CD14-positive monocyte (primary cell): ENCODE measurements around the gene MIPOL1. TPM values are rescaled to one million over a fixed set of nuclear protein-coding genes. Genes with fewer than 3 reads are reported as not detected.

Experiments used
- DNase-seq, 3 donors: peaks; one replicate each; pipeline ENCODE4 v3.0.0-alpha.2; 2011 to 2022
- H2AFZ ChIP-seq: 2 replicates; pipeline ENCODE4 v1.6.0; 2012; ENCODE audit warnings: mild to moderate bottlenecking, low read depth, low read length, inconsistent platforms; ENCODE audit not compliant: insufficient read depth, poor library complexity, severe bottlenecking
- H3K27ac ChIP-seq, 2 donors: 1 replicate in 1 of 2; 2 replicates in 1 of 2; pipeline ENCODE4 v1.5.1; 2012 to 2013; ENCODE audit warnings: low read length in 2 of 2, control low read depth in 1 of 2, inconsistent platforms in 1 of 2, low read depth in 1 of 2, mild to moderate bottlenecking in 1 of 2
- H3K27me3 ChIP-seq, 2 donors: one replicate each; pipeline versions ENCODE4 v1.6.0 to v1.6.1; 2011 to 2013; ENCODE audit warnings: low read length in 2 of 2; ENCODE audit not compliant: control insufficient read depth in 2 of 2, insufficient read depth in 2 of 2
- H3K36me3 ChIP-seq, 2 donors: replicated peaks in 1 of 2; 1 replicate in 1 of 2; 2 replicates in 1 of 2; pipeline versions ENCODE4 v1.5.1 to v1.6.1; 2012 to 2013; ENCODE audit warnings: low read length in 2 of 2, control low read depth in 1 of 2, inconsistent platforms in 1 of 2, mild to moderate bottlenecking in 1 of 2; ENCODE audit not compliant: insufficient read depth in 2 of 2, control insufficient read depth in 1 of 2
- H3K4me1 ChIP-seq, 2 donors: 1 replicate in 1 of 2; 2 replicates in 1 of 2; pipeline versions ENCODE4 v1.5.1 to v1.6.1; 2012 to 2013; ENCODE audit warnings: low read length in 2 of 2, control low read depth in 1 of 2, inconsistent platforms in 1 of 2, mild to moderate bottlenecking in 1 of 2, moderate library complexity in 1 of 2; ENCODE audit not compliant: insufficient read depth in 2 of 2, control insufficient read depth in 1 of 2
- H3K4me2 ChIP-seq: replicated peaks from 2 replicates; pipeline ENCODE3; 2012; ENCODE audit warnings: low read length, moderate library complexity, mild to moderate bottlenecking; ENCODE audit not compliant: poor library complexity, severe bottlenecking; ENCODE audit errors: extremely low read depth
- H3K4me3 ChIP-seq, 3 experiments: fragments of 200-600 bp in 1 of 3; sonication (generic) in 1 of 3; replicated peaks in 1 of 3; 1 replicate in 2 of 3; 2 replicates in 1 of 3; pipeline ENCODE4 v1.5.1; 2011 to 2013; ENCODE audit warnings: low read length in 3 of 3, mild to moderate bottlenecking in 3 of 3, control low read depth in 2 of 3, low read depth in 2 of 3, inconsistent platforms in 1 of 3, moderate library complexity in 1 of 3
- H3K79me2 ChIP-seq: 2 replicates; pipeline ENCODE4 v1.6.0; 2012; ENCODE audit warnings: mild to moderate bottlenecking, control low read depth, inconsistent platforms, low read length, moderate library complexity; ENCODE audit not compliant: insufficient read depth
- H3K9ac ChIP-seq: 2 replicates; pipeline ENCODE4 v1.6.0; 2017; ENCODE audit warnings: low read length, mild to moderate bottlenecking; ENCODE audit not compliant: insufficient read depth, poor library complexity, severe bottlenecking
- H3K9me3 ChIP-seq, 2 donors: replicated peaks in 1 of 2; 1 replicate in 1 of 2; 2 replicates in 1 of 2; pipeline versions ENCODE4 v1.5.1 to v1.6.1; 2012 to 2013; ENCODE audit warnings: low read length in 2 of 2, control low read depth in 1 of 2; ENCODE audit not compliant: control insufficient read depth in 1 of 2, insufficient read depth in 1 of 2
- H4K20me1 ChIP-seq: 2 replicates; pipeline ENCODE4 v1.6.0; 2012; ENCODE audit warnings: mild to moderate bottlenecking, low read length, control low read depth, moderate library complexity; ENCODE audit not compliant: insufficient read depth
- H3K27ac Mint-ChIP-seq, 7 donors: one replicate each; pipeline ENCODE4 v1.8.0; 2020; ENCODE audit warnings: mild to moderate bottlenecking in 7 of 7, mixed read lengths in 7 of 7, moderate library complexity in 6 of 7, inconsistent platforms in 2 of 7
- H3K27me3 Mint-ChIP-seq, 3 donors: one replicate each; pipeline ENCODE4 v1.8.0; 2021 to 2022; ENCODE audit warnings: low read depth in 3 of 3, mild to moderate bottlenecking in 3 of 3, mixed read lengths in 3 of 3, moderate library complexity in 3 of 3, inconsistent platforms in 1 of 3
- H3K36me3 Mint-ChIP-seq, 2 donors: one replicate each; pipeline ENCODE4 v1.8.0; 2020; ENCODE audit warnings: mixed read lengths in 2 of 2, inconsistent platforms in 1 of 2, mild to moderate bottlenecking in 1 of 2
- H3K4me1 Mint-ChIP-seq: one replicate; pipeline ENCODE4 v1.8.0; 2020; ENCODE audit warnings: mild to moderate bottlenecking, mixed read lengths
- H3K4me3 Mint-ChIP-seq, 2 donors: one replicate each; pipeline ENCODE4 v1.8.0; 2020; ENCODE audit warnings: mild to moderate bottlenecking in 2 of 2, mixed read lengths in 2 of 2, moderate library complexity in 1 of 2
- H3K9me3 Mint-ChIP-seq, 7 donors: one replicate each; pipeline ENCODE4 v1.8.0; 2020 to 2022; ENCODE audit warnings: mixed read lengths in 7 of 7, mild to moderate bottlenecking in 6 of 7, moderate library complexity in 6 of 7, inconsistent platforms in 2 of 7
- CTCF ChIP-seq: fragments of 200-600 bp; IDR thresholded peaks from one replicate; pipeline ENCODE4 v1.8.0; 2022; ENCODE audit warnings: antibody characterized with exemption, mild to moderate bottlenecking
- WGBS: methylation state at CpG from one replicate; pipeline ENCODE4 v1.1.5; 2013; ENCODE audit warnings: missing lambda C conversion rate; ENCODE audit not compliant: insufficient coverage; 5-methylcytosine and 5-hydroxymethylcytosine counted together
- intact Hi-C, 2 donors: fragments of 100-400 bp; cut with micrococcal nuclease; formaldehyde crosslinking; loops; one replicate each; pipeline versions ENCODE4 v1.15.0 to v1.15.1; 2023
- polyA plus RNA-seq, 3 donors: library from polyadenylated mRNA; depleted of rRNA in 1 of 3; unstranded in 2 of 3; stranded (reverse) in 1 of 3; fragments of 300-500 nt in 2 of 3; fragments of >200 nt in 1 of 3; fragmentation: Illumina TruSeq in 2 of 3; gene quantifications; 1 replicate in 2 of 3; 2 replicates in 1 of 3; pipeline ENCODE4 v1.2.3, GENCODE V29; 2012 to 2021

The MIPOL1 gene
- polyA plus RNA-seq, 3 donors, result not detected

- H4K20me1 ChIP-seq, result no peaks in the 10 kb centered on the region
- Mint-ChIP-seq H3K27ac (no peak overlapping the region), H3K27me3 (peaks cover 3 to 5% (median 3%) of the 10 kb centered on the region in 3 donors), H3K4me3 (no peak overlapping the region), H3K36me3 (no peaks in the 10 kb centered on the region), H3K9me3 (peaks cover 0 to 3% (median 0%) of the 10 kb centered on the region in 7 donors), H3K4me1 (no peaks in the 10 kb centered on the region)
- intact Hi-C loops, result no loop called here
- H3K9ac ChIP-seq, result no peak overlapping the region
- no peaks in the 10 kb centered on the region for H3K4me1 ChIP-seq
- 67% methylated on average over 1 of the region's 2 CpGs for WGBS
- H3K9me3 ChIP-seq, result no peaks in the 10 kb centered on the region
- no peak overlapping the region for H3K4me3 ChIP-seq
- H3K4me2 ChIP-seq, result no peak overlapping the region
- no peaks in the 10 kb centered on the region for H3K79me2 ChIP-seq
- no peaks in the 10 kb centered on the region for H3K27me3 ChIP-seq
- H3K27ac ChIP-seq, result no peak overlapping the region
- H3K36me3 ChIP-seq, result no peaks in the 10 kb centered on the region
- no peak for TF ChIP-seq CTCF
- H2AFZ ChIP-seq, result no peak overlapping the region
- DNase-seq, result no peak
These were observed 365.5 kb downstream of the MIPOL1 start for GRCh38 chr14:37563189-37563588.

- no peak overlapping the region for H3K4me3 Mint-ChIP-seq
- no peak overlapping the region for H2AFZ ChIP-seq
These were observed 367.8 kb downstream of the MIPOL1 start for GRCh38 chr14:37565550-37565949.

More at GRCh38 chr14:37565550-37565949, 367.8 kb downstream of the MIPOL1 start:
- no peak overlapping the region for H3K27ac Mint-ChIP-seq
- no peak overlapping the region for H3K9ac ChIP-seq
- no peaks in the 10 kb centered on the region for H3K4me1 Mint-ChIP-seq
- TF ChIP-seq CTCF, result no peak
- no peaks in the 10 kb centered on the region for H3K4me1 ChIP-seq
- peaks cover 0 to 1% (median 0%) of the 10 kb centered on the region in 7 donors for H3K9me3 Mint-ChIP-seq
- WGBS, result no CpG with 5 or more reads among the region's 1 CpG
- peaks cover 2 to 10% (median 2%) of the 10 kb centered on the region in 3 donors for H3K27me3 Mint-ChIP-seq
- H3K27me3 ChIP-seq, result no peaks in the 10 kb centered on the region
- H3K36me3 Mint-ChIP-seq, result no peaks in the 10 kb centered on the region
- H3K9me3 ChIP-seq, result no peaks in the 10 kb centered on the region
- intact Hi-C loops, result no loop called here
- no peak overlapping the region for H3K4me3 ChIP-seq
- no peaks in the 10 kb centered on the region for H3K36me3 ChIP-seq
- H3K79me2 ChIP-seq, result no peaks in the 10 kb centered on the region
- no peaks in the 10 kb centered on the region for H4K20me1 ChIP-seq
- no peak overlapping the region for H3K4me2 ChIP-seq
- DNase-seq, result no peak
- no peak overlapping the region for H3K27ac ChIP-seq
